ENCODE data around the gene NCK2. TPM values are rescaled to one million over a fixed set of nuclear protein-coding genes. Genes with fewer than 3 reads are reported as not detected.

NCK2 gene
- polyA plus RNA-seq, 4 donors, result 59.0 to 68.0 (median 63.0) TPM

DNA sequence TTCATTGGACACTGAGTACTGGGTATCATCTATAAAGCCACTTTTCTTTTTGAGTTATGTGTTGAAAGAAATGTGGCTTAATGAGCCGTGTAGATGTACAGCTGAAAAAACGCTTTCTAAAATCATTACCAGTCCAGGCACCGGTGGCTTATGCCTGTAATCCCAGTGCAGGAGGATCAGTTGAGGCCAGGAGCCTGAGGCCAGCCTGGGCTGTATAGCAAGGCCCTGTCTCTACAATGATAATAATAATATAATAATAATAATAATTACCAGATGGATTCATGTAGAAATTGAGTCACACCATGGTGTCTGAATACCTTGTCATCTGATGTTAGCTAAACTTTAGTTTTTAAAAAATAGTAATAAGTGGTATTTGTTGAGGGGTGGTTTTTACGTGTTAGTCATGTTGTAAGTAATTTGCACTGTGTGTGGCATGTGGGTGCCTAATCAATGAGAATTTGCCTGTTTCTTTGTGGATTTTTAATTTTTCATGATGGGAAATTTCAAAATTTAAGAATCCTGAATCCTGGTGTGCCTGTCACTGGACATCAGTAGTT, 30.1 kb downstream of the NCK2 start:
- DNase-seq (ENCODE audit: low read depth in 4 of 4, low spot score in 3 of 4), result no peak

DNA sequence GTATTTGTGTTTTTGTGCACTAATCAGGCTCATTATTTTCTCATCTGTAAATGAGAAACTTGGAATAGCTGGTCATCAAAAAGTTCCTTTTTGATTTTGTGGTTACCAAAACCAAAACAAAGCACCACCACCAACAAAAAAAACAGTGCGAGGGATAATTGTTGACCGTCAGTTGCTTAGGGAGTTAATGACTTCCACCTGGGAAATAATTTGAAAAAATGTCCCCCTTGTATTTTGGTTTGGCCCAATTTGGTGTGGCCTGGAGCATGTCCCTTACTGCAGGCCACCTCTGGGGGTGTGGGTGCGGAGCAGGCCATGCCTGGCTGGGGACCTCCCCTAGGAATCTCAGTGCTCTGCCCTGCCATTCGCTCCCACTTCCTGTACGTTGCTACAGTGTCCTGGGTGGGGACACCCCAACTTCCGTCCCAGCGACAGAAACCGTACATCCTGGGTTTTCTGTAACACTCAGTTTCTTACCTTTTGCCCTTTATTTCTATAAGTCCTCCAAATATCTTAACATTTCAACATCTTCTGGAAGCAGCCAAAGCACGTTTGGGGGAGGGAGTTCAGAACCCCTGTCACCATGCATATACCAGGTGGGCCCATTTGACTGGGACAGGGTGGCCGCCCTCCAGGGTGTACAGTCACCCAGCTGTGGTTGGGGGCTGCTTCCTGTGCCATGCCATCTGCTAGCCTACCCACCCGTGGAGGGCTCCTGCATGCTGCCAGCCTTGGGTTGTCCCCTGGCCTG, 31.3 kb downstream of the NCK2 start:
- no peak for DNase-seq (ENCODE audit: low read depth in 4 of 4, low spot score in 3 of 4)

DNA sequence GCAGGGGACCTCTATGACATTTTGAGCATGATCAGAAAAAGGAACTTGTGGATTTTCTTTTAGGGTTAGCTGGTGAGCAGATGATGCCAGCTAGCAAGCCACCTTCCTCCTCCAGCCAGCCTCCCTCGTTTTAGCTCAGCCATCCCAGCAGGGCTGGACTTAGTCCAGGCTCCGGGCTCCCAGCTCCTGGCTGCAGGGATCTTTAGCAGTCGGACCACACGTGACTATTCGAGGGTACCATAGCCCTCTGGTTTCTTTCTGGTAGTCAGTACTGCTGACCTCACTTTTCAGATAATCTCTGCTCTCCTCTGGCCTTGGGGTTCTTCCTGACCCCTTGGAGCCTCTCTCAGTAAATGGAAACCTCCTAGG, 31.8 kb downstream of the NCK2 start:
- DNase-seq (ENCODE audit: low read depth in 4 of 4, low spot score in 3 of 4), result no peak

DNA sequence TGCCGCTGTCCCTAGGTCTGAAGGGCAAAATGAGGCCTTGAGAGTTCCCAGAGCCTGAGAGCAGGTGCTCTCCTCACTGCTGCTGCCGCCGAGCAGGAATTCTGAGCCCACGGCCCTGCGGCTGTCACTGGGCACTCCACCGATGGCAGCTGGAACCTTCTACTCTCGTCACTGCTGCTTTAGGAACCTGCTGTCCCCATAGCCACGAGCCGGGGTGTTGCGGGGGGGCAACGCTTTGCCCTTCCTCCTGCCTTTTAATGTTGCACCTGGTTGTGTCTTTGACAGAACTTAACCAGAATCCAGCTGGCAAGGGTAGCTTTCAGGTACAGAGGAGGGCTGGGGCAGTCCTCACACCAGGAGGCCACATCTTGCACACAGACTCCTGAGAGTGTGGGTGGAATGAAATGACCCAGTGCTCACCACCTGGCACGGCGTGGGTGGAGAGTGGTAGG, 32.3 kb downstream of the NCK2 start:
- no peak for DNase-seq (ENCODE audit: low read depth in 4 of 4, low spot score in 3 of 4)

DNA sequence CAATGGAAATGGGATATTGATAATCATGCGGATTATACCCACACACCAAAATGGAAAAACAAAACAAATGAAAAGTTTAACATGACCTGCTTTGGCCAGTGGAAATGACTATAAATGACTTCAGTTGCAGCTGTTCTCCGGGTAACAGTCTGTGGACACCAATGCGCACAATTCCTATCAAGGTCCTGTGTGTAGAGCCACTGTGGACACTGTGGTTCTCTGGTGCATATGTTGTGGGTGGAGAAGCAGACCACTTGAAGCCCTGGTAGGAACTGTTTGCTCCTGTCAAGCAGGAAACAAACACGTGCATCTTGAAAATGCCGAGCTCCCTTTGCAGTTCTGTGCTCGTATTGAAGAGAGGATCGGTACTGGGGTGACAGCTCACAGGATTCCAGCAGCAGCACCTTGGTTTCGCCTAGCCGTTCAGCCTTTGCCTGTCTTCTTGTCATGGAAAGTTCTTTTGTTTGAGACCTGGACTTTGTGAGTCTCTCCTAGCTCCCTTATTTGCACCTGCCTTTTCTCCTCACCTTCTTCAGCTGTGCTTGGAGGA, 32.9 kb downstream of the NCK2 start:
- DNase-seq (ENCODE audit: low read depth in 4 of 4, low spot score in 3 of 4), result no peak

DNA sequence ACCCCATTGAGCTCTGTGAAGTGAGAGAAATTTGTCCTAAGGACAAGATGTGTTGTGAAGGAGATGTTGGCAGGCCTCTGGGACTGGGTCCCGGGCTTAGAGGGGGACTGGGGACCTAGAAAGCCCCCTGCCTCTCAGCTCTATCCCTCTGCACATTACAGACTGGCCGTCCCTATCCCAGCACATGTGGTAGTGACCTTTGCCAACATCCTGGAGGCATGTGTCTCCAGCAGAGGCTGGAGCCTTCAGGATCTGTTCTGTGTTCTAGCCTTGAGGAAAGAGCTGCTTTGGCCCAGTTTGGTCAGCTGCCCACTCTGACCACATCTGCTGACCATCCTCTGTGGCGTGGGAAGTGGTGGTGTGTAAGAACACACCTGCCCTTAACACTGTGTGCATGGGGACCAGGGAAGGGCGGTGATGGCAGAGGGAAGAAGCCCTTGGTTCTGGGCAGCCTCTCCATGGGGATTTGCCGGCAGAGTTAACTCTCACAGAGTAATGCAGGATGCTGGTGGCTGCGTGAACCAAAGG, 33.4 kb downstream of the NCK2 start:
- no peak for DNase-seq (ENCODE audit: low read depth in 4 of 4, low spot score in 3 of 4)

DNA sequence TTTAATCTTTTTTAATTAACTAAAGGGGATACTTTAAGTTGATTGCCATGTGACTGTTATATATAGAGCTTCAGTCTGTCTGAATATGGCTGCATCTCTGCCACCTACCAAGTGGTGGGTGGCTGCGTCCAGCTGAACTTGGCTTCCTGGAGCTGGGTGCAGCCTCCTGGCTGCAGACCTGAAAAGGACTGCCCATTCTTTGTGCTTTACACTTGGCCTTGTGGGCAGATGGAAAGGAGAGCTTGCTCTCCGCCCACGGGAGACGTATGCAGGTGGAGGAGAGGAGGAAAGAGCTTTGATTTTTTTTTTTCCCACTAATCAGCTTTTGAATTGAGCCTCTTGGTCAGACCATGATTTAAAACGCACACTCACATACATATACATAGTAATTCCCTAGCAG, 34.7 kb downstream of the NCK2 start:
- DNase-seq (ENCODE audit: low read depth in 4 of 4, low spot score in 3 of 4), result no peak

DNA sequence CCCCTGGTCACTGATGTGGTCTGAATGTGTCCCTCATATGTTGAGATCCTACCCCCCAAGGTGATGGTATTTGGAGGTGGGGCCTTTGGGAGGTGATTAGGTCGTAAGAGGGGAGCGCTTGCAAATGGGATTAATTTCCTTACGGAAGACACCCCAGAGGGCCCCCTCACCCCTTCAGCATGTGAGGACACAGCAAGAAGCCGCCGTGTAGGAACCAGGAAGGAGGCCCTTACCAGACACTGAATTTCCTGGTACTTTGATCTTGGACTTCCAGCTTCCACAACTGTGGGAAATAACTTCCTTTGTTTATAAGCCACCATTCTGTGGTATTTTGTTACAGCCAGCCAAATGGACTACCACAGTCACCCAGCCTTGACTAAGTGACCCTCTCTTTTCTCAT, 35.9 kb downstream of the NCK2 start:
- DNase-seq (ENCODE audit: low read depth in 4 of 4, low spot score in 3 of 4), result no peak

DNA sequence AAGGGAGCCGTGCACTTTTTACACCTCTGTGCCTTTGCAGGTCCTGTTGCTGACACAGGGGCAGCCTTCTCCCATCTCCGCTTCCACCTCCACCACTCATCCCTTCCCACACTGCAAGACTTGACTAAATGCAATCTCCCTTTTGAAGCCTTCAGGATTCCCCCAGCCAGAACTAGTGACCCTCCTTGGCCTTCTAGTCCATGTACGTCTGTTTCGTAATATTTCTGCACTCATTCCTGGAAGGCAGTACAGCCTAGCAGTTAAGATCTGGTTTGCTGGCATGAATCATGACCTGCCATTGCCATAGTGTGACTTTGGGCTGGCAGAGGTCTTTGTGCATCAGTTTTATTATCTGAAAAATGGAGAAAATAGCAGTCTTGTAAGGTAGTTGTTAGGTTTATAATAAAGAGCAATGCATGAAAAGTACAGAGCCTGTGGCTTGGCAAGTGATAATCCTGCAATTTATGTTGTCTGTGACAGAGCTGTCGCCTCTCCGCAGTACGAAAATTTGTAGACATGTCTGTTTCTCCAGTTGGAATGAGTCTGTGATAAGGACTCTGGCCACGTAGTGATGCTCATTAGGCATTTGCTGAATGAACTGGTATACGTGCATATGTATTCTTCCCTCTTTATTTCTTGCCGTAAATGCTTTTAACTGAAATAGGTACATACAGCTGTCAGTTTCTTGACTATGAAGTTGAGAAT, 36.7 kb downstream of the NCK2 start:
- no peak for DNase-seq (ENCODE audit: low read depth in 4 of 4, low spot score in 3 of 4)

DNA sequence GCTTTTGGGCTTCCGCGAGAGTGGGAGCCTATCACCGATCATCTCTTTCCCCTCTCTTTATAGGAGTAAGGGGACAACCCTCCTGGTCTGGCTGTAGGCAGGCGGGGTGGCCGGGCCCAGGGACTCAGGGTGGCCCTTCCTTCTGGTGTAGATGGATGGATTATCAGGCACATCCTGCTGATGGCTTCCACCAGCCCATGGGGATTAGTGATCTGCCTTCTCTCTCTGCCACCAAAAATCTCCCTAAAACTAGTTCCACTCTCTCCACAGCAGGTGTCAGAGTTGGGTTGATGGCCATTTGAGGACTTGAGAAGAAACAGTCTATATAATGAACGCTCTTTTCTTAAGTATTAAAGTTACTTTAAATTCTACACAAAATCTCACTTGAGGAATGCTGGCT, 37.4 kb downstream of the NCK2 start:
- no peak for DNase-seq (ENCODE audit: low read depth in 4 of 4, low spot score in 3 of 4)

DNA sequence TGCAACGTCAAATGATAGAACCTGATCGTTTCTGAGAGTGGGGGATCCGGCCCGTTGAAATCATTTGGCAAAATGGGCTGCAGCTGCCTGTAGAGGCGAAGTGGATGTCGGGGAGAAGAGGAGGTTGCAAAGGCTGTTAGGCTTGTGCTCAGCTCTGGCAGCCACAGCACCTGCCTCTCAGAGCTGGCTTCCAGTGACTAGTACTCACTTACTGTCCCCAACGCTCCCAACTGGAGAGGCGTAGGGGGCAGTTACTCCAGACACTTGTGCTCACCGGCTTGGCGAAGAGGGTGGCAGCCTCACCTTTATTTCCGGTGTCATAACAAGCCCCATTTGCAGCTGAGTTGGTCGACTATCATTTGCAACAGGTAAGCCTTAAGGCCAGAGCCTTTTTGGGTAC, 37.9 kb downstream of the NCK2 start:
- no peak for DNase-seq (ENCODE audit: low read depth in 4 of 4, low spot score in 3 of 4)

DNA sequence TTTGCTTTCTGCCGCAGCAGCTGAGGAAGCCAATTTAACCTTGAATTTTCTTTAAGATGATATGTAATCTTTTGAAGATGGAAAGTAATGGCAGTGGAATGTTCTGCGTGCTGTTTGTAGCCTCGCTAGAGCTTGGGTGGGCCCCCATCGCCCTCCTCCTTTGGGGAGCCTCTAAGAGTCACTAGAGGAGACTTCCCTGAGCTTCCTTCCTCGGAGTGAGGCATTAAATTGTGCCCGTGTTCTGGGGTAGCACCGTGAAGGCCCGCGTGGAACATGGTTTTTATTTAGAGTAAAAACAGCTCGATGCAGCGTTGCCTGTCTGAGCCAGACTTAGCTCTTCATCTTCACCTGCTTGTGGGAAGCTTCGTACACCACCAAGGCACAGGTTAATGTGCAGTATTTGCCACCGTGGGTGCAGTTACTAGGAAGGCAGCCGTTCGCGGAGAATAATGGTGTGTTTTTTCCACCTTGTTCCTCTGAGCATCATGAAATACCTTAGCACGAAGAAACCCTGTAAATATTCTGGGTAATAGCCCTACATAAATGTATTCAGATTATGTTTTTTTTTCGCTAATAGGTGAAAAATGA, 38.5 kb downstream of the NCK2 start:
- no peak for DNase-seq (ENCODE audit: low read depth in 4 of 4, low spot score in 3 of 4)

DNA sequence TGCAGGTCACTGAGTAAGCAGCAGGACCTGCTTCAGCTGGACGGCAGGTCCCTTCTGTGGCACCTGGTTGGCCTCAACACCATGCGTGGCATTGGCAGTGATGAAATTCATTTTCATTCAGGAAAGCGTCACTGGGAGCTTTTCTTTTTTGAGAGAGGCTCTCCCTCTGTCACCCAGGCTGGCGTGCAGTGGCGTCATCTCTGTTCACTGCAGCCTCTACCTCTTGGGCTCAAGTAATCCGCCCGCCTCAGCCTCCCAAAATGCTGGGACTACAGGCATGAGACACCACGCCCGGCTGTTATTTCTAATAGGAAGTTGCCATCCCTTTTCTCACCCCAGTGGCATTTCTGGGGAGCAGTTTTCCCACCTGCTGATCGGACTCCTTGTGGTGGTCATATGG, 39.3 kb downstream of the NCK2 start:
- DNase-seq (ENCODE audit: low read depth in 4 of 4, low spot score in 3 of 4), result no peak

DNA sequence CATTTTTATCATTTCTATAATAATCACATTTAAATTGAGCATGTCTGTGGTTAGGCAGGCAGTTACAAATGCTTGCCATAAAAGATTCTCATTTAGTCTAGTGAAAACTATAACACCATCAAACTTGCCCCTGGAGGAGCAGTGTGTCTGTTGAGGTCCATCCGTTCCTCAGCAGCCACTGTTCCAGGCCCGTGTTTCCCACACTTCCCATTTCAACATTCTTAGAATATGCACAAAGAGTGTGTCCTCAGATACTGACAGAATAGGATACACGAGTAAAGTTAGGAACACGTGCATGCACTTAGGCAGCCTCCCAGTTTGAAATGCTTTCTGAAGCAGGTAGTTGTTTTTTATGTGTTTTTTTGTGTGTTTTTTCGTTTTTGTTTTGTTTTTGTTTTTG, 39.9 kb downstream of the NCK2 start:
- no peak for DNase-seq (ENCODE audit: low read depth in 4 of 4, low spot score in 3 of 4)

DNA sequence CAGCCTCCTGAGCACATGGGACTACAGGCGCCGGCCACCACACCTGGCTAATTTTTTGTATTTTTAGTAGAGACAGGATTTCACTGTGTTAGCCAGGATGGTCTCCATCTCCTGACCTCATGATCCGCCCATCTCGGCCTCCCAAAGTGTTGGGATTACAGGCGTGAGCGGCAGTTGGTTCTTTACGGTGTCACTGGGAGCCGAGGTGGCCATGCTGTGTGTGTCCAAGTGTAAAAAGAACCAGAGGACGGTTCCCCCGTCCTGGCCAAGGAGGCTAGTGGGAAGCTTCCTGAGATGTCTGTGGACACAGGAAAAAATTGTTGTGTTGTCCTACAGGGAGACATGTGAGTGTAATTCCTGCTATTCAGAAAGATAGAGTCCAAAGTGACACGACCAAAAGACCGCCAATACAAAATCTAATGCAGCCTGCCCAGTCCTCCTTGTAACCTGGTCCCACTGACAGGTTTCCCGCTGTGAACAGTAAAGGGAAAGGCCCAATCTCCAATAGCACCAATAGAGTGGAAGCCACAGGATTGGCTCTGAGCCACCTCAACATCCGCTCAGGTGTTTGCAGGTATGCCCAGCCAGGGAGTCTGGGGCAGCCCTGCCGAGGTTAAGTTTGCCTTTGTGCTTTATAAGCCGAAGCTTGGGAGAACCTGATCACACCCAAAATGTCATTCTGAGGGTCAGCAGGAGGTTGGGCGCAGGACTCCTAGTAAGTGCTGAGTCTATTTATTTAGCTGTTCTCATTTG, 40.6 kb downstream of the NCK2 start:
- DNase-seq (ENCODE audit: low read depth in 4 of 4, low spot score in 3 of 4), result no peak

DNA sequence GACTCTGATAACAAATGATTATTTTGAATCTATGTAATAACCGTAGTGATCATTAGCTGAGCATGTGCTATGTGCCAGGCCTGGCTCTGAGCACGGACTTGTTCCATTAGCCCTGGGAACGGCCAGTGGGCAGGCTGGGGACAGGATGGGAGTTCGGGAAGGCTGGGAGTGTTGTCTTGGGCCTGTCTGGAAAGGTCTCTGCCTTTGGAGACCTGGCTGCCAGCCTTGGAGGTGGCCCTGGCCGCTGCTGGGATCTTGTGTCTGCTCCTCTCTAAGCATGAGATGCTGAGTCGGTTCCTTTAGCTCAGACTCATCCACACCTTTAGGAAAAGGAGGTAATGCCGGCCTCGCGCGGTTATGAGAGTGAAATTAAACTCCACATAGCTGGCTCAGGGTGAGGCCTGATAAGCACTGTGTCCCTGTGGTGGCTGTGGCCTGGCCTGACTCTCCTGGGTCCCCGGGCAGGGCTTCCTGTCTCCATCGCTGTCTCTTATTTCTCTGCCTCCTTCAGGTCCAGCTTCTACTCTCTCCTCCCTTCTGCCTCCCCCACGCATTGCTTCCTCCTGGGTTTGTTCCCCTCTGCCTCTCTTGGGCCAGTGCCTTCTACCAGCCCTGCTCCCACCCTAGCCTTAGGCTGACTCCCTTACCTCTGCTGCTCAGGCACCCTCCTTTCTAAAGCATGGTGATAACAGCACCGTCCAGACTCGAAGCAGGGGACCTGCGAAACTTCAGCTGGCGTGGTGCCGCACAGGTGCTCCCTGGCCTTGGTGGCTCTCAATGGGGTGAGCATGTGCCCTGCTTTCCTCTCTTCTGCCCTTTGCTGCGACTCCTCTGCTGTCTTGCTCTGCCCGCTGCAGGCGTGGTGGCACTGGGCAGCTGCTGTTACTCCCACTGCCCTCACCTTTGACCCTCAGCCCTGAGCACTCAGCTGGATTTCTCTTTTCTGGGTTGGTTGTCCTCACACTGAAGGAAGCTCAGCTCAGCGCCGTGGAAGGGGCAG, 41.8 kb downstream of the NCK2 start:
- no peak for DNase-seq (ENCODE audit: low read depth in 4 of 4, low spot score in 3 of 4)

DNA sequence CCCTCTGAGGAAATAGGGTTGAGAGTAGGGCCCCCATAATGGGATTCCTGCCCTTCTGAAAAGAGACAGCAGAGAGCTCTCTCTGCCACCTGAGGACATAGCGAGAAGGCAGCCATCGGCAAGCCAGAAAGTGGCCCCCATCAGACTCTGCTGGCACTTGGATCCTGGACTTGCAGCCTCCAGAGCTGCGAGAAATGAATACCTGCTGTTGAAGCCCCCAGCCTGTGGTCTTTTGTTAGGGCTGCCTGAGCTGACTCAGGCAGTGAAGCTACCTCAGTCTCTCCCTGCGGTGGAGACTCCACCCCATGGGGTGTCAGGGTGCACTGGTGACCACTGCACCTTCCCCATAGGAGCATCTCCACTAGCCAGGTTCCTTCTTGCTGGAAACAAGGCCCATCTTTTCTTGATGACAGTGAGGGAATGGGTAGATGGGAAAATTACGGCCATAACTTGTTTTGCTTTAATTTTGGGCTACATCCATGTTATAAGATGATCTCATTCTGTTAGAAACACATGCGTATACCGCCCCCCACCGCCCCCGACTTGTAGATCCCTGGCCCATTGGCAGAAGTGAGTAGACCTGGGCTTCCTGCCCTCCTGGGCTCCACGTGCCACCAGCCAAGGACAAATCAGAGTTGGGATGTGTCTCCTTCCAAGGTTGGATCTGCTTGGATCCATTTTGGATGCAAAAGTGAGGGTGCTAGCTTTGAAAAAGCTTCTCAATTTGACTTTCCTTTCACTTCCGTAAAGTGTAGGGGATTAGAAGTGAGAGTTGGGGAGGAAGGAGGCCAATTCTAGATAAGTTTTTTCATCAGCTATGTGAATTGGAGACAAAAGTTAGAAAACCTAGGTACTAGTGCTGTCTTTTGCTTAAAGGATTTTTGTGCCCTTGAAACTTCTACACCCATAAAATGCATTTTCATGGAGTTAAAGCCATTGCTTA, 42.9 kb downstream of the NCK2 start:
- no peak for DNase-seq (ENCODE audit: low read depth in 4 of 4, low spot score in 3 of 4)

DNA sequence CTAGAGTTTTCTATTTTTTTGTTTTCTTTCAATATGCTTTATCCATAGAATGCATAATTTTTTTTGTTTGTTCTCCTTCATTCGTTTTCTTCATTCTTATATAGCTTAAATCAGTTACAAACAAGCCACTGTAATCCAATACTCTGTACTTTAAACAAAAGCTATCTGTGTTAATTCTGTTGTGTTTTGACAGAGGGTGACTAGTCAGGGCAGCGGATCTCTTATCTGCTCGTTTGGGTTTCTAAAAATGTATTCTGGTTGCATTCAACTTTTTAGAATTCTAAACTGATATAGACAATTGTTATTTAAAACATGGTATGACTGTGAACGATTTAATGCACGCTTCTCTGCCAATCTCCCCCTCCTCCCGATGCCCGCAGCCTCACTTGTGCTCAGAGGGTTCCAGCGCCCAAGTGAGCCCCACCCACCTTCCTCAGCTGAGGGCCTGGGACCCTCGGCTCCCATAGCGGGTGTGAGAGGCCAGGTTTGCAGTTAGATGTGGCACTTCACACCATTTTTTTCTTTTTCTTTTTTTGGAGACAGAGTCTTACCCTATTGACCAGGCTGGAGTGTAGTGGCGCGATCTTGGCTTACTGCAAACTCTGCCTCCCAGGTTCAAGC, 44.1 kb downstream of the NCK2 start:
- DNase-seq (ENCODE audit: low read depth in 4 of 4, low spot score in 3 of 4), result no peak

Measured in left renal pelvis (tissue), 4 donors.